Skin epidermis (tissue), 12 donors: ENCODE data around the gene TMEM245.

Experiments
- H3K27ac ChIP-seq, 21 experiments: fragments of 200-600 bp; sonication (generic) in 11 of 21; one replicate each; pipeline ENCODE4 v1.5.0; 2020; ENCODE audit warnings: mild to moderate bottlenecking in 3 of 21, inconsistent platforms in 2 of 21, moderate library complexity in 2 of 21
- H3K4me3 ChIP-seq, 7 experiments: fragments of 200-600 bp; sonication (generic) in 2 of 7; one replicate each; pipeline ENCODE4 v1.5.0; 2020; ENCODE audit warnings: inconsistent platforms in 2 of 7, mild to moderate bottlenecking in 2 of 7, moderate library complexity in 1 of 7

Gene TMEM245

DNA sequence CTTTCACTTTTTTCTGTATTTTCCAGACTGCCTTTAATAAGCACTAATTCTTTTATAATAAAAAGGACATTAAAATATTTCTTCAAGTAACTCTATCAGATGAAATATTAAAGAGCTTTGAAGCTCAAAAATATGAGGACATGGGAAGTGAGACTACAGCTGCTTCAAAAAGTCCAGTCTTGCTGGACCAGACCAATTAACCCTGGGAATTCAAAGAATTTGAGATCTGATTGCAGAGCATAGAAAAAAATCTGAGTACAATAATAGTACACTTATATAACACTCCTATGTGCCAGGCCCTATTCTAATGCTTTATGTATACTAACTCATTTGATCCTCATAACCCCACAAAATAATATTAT is 9.8 kb downstream of the TMEM245 start:
- H3K4me3 ChIP-seq: no peak overlapping the region

DNA sequence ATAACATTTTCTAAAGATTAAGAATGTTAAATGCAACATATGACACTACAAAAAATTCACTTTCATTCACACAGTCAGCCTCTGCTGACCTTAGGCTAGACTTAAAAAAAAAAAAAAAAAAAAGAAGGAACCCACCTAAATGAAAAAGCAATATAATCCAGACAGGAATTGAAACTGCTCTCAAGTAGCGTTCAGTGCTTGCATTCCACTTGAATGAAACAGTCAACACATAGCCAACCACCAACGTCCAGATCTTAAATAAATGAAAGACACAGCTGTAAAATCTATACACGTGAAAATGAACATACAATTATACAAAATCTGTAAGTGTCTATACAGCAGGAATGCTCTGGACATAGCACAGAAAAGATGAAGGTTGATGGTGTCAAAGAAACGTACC is 11.4 kb downstream of the TMEM245 start:
- Histone ChIP-seq H3K27ac (peak overlapping the region in 3 of 21 experiments; percentile 26 to 57 (median 35)), H3K4me3 (no peak overlapping the region)

More for the DNA sequence above, 9.8 kb downstream of the TMEM245 start:
- H3K27ac ChIP-seq: peak overlapping the region in 12 of 21 experiments; percentile 7 to 77 (median 54)

- Histone ChIP-seq H3K4me3 (no peak overlapping the region), H3K27ac (peak overlapping the region in 3 of 21 experiments; percentile 26 to 42 (median 35))
Measured at GRCh38 chr9:109107402-109108240, 12.1 kb downstream of the TMEM245 start.

DNA sequence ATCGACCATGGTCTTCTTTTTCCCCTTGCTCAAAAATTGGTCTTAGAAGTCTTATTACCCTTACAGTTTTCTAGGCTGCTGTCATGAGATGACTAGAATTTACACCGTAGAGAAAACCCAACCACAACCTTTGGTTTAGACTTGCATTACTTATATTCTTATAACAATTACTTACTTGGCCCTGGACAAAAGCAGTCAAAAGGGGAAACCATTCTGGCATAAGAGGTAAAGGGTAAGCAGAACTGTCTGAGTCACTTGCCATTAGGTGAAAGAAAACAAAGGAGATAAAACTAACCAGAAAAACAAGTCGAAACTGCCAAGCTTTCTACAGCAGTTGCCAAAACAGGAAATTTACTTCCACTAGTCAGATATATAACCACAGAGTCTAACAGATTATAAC is 17.9 kb downstream of the TMEM245 start:
- H3K4me3 ChIP-seq: no peak overlapping the region
- peak overlapping the region in 14 of 21 experiments; percentile 45 to 84 (median 57) for H3K27ac ChIP-seq

DNA sequence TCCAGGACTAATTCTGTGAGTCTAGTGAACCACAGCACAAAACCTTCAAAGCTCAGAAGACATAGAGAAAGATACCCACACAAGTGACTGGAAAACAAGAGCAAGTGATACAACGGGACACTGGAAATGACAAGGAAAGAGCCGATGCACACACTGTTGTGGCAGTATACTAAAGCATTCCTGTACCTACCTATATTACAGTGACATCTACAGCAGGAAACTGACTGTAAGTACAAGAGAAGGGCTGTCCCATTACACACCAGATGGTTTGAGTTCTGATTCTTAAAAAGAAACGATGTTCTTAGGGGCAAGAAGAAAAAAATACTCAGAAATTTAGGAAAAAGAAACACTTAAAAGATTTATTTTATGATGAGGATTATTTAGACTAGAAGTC is 18.5 kb downstream of the TMEM245 start:
- Histone ChIP-seq H3K4me3 (no peak overlapping the region), H3K27ac (peak overlapping the region in 15 of 21 experiments; percentile 1 to 84 (median 57))

- Histone ChIP-seq H3K4me3 (no peak overlapping the region), H3K27ac (peak overlapping the region in 14 of 21 experiments; percentile 1 to 84 (median 57))
Measured at GRCh38 chr9:109100543-109101201, 19.1 kb downstream of the TMEM245 start.

- no peak overlapping the region for H3K4me3 ChIP-seq
Measured at GRCh38 chr9:109098960-109099308, 20.8 kb downstream of the TMEM245 start.

DNA sequence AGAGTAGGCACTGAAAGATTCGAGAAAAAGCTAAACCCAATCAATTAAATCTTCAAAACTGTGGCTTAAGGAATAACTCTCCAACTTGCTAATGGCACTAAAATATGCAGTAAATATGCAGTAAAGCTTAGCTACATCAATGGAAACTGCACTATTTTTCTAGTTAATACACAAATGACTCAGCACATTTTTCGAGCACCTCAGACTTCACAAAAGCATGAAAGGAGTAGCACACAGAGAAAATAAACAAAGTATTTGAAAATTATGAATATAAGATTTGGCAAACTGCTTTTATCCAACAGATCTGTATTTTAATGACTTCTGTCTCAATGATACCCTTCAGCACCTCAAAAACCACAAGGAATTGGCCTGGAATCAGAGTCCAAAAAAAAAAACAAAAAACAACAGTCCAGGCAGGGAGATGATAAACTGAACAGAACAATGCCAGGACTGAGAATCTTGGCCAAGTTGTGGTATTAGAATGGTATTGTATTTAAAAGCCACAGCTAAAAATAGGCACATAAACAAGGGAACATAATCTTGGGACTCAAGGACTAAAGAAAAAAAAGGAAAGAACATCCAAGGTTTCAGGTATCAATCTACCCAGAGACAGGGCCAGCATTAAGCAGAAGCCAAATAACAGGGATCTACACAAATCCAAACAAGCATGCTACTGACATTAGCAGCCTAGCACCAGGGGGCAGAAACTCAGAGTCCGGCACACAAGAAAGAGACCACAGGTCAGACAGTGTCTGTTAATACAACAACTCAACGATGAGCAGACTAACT is 21.4 kb downstream of the TMEM245 start:
- peak overlapping the region in 14 of 21 experiments; percentile 23 to 84 (median 46) for H3K27ac ChIP-seq
- H3K4me3 ChIP-seq: no peak overlapping the region

More at GRCh38 chr9:109098960-109099308, 20.8 kb downstream of the TMEM245 start:
- peak overlapping the region in 14 of 21 experiments; percentile 15 to 84 (median 46) for H3K27ac ChIP-seq

- no peak overlapping the region for H3K4me3 ChIP-seq
- H3K27ac ChIP-seq: peak overlapping the region in 2 of 21 experiments; percentile 9 to 84
Measured at GRCh38 chr9:109097146-109097545, 22.6 kb downstream of the TMEM245 start.

DNA sequence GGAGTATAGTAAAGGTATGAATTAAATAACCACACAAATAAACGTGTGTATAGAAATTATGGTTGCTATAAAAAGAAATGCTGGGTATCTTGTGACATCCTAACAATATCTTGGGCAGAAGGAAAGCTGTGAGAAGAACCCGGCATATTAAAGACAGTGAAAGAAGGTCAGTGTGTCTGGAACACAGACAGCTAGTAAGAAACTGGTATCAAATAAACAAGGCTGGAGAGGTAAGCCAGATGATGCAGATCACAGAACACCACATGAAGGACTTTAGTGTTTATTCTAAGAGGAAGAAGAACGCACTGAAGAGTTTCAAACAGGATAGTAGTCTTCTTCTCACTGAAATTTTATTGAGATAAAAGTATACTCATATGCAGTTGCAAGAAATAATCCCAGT is 24.4 kb downstream of the TMEM245 start:
- Histone ChIP-seq H3K27ac (no peak overlapping the region), H3K4me3 (no peak overlapping the region)

- Histone ChIP-seq H3K27ac (no peak overlapping the region), H3K4me3 (no peak overlapping the region)
Measured at GRCh38 chr9:109094268-109094667, 25.5 kb downstream of the TMEM245 start.

GRCh38 chr9:109092587-109092986 is 27.2 kb downstream of the TMEM245 start:
- H3K4me3 ChIP-seq: no peak overlapping the region

DNA sequence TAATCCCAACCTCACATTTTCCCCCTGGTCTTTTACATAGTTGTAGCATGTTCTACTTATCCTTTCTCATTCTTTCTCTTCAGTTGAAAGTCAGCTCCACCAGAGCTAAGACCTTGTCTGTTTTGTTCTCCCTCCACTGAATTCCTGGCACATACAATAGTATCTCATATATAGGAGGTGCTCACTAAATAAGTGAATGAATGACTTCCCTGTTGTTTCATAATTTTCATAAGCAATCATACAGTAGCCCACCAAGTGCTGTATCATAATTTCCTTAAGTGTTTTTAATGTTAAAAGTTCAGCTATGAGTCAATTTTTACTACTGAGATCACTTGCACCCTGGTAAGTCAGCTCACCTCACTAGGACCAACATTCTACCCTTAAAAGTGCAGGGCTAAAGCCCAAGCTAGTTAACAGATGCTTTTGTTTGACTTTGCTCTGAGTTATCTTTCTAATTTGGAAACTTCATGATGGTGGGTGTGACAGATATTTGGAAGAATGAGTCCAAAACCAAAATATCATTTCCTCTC is 27.6 kb downstream of the TMEM245 start:
- no peak overlapping the region for H3K4me3 ChIP-seq
- H3K27ac ChIP-seq: no peak overlapping the region

More at GRCh38 chr9:109092587-109092986, 27.2 kb downstream of the TMEM245 start:
- H3K27ac ChIP-seq: no peak overlapping the region

GRCh38 chr9:109088221-109088620 is 31.5 kb downstream of the TMEM245 start:
- H3K4me3 ChIP-seq: no peak overlapping the region
- H3K27ac ChIP-seq: no peak overlapping the region

GRCh38 chr9:109087795-109088194 is 32.0 kb downstream of the TMEM245 start:
- no peak overlapping the region for H3K27ac ChIP-seq
- H3K4me3 ChIP-seq: no peak overlapping the region

GRCh38 chr9:109086221-109086620 is 33.5 kb downstream of the TMEM245 start:
- peak overlapping the region in 1 of 21 experiments; percentile 0 for H3K27ac ChIP-seq
- H3K4me3 ChIP-seq: no peak overlapping the region

- no peak overlapping the region for H3K4me3 ChIP-seq
- no peak overlapping the region for H3K27ac ChIP-seq
Measured at GRCh38 chr9:109085510-109085909, 34.2 kb downstream of the TMEM245 start.

DNA sequence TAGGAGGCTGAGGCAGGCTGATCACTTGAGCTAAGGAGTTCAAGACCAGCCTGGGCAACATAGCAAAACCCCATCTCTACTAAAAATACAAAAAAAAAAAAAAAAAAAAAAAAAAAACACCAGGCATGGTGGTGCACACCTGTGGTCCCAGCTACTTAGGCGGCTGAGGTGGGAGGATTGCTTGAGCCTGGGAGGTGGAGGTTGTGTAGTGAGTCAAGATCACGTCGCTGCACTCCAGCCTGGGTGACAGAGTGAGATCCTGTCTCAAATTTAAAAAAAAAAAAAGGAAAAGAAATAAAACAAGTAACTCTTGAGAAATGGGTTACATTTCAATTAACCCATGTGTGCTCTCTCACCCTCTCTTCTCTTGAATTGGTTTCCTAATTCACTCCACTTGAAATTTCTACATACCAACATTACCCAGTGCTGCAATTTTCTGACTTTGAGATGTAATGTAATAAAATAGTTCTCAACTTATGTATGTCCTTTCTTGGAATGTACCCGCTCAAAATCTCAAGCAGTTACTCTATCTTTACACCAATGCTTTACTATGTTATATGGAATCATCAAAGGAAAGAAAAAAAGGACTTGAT is 35.8 kb downstream of the TMEM245 start:
- Histone ChIP-seq H3K4me3 (no peak overlapping the region), H3K27ac (no peak overlapping the region)

DNA sequence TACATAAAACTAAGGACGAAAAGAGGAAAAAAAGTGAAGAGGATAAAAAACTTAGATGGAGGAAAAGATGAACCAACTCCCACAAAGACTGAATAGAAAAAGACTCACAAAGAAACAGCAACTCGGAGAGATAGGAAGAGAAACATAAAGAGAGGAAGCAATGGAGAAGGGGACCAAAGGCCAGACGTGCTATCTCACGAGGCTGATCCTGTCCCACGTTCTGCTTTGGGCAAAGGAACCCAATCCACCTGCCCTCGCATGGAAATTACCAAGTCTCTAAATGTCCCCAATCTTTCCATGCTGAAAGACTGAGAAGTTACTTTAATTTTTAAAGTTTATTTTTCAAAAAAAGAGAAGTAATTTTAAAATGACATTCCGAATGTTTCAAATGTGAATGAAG is 36.6 kb downstream of the TMEM245 start:
- H3K27ac ChIP-seq: no peak overlapping the region
- no peak overlapping the region for H3K4me3 ChIP-seq
